IMR-90 (cell line): ENCODE results near the gene ITGA2. TPM values are rescaled to one million over a fixed set of nuclear protein-coding genes. Genes with fewer than 3 reads are reported as not detected.

ENCODE experiments used
- ATAC-seq: fragments of 200-7000 bp; cut with Tn5 transposase; 2 replicates; pipeline ENCODE4 v1.9.1; 2020; ENCODE audit warnings: low read depth, mild to moderate bottlenecking, moderate library complexity
- BruUV-seq: library from RNA; stranded (reverse); fragments of 400-500 nt; replicated peaks from 2 replicates; lab custom pipeline; 2021; lab: Mats Ljungman, UMichigan
- CTCF ChIA-PET: fragments of 300-600 bp; formaldehyde crosslinking; extraction: SDS; loops from one replicate; lab custom pipeline; 2021; ENCODE audit warnings: antibody characterized with exemption; lab: Yijun Ruan, JAX
- POLR2A ChIA-PET: fragments of 300-600 bp; sonication (Branson Sonifier 250); formaldehyde crosslinking; loops from one replicate; lab custom pipeline; 2022; ENCODE audit warnings: antibody characterized with exemption; ENCODE audit not compliant: unreplicated experiment; lab: Charles Lee
- DNase-seq: peaks from one replicate; pipeline ENCODE4 v3.0.0; 2013
- H2AFZ ChIP-seq: replicated peaks from 2 replicates; pipeline ENCODE3; 2013; ENCODE audit warnings: low read length, mild to moderate bottlenecking; ENCODE audit not compliant: poor library complexity
- H2AK5ac ChIP-seq: 2 replicates; pipeline ENCODE4 v1.6.1; 2013; ENCODE audit warnings: low read depth, low read length, inconsistent platforms
- H2AK9ac ChIP-seq: replicated peaks from 2 replicates; pipeline ENCODE3; 2013; ENCODE audit warnings: mild to moderate bottlenecking, low read depth, low read length, moderate library complexity; ENCODE audit not compliant: poor library complexity
- H2BK120ac ChIP-seq: 2 replicates; pipeline ENCODE4 v1.6.1; 2013; ENCODE audit warnings: low read depth, low read length, inconsistent platforms
- H2BK15ac ChIP-seq: 3 replicates; pipeline ENCODE4 v1.6.1; 2013; ENCODE audit warnings: low read depth, low read length, inconsistent platforms
- H2BK20ac ChIP-seq: 2 replicates; pipeline ENCODE4 v1.6.1; 2013; ENCODE audit warnings: low read depth, mild to moderate bottlenecking, inconsistent platforms, low read length, moderate library complexity
- H2BK5ac ChIP-seq: 2 replicates; pipeline ENCODE4 v1.6.1; 2013; ENCODE audit warnings: mild to moderate bottlenecking, low read depth, low read length, inconsistent platforms; ENCODE audit not compliant: poor library complexity, severe bottlenecking
- H3K14ac ChIP-seq: replicated peaks from 2 replicates; pipeline ENCODE4 v1.6.1; 2013; ENCODE audit warnings: low read depth, low read length, inconsistent platforms
- H3K18ac ChIP-seq: 2 replicates; pipeline ENCODE4 v1.6.1; 2013; ENCODE audit warnings: low read depth, low read length, control low read depth
- H3K23ac ChIP-seq: 2 replicates; pipeline ENCODE4 v1.6.1; 2013; ENCODE audit warnings: low read depth, low read length, inconsistent platforms
- H3K27ac ChIP-seq: 2 replicates; pipeline ENCODE4 v1.5.1; 2013; ENCODE audit warnings: mild to moderate bottlenecking, control low read depth, low read length; ENCODE audit not compliant: insufficient read depth
- H3K27me3 ChIP-seq: 2 replicates; pipeline ENCODE4 v1.6.1; 2013; ENCODE audit warnings: low read length; ENCODE audit not compliant: control insufficient read depth, insufficient read depth
- H3K36me3 ChIP-seq: 2 replicates; pipeline ENCODE4 v1.6.1; 2013; ENCODE audit warnings: low read length, mixed read lengths; ENCODE audit not compliant: control insufficient read depth, insufficient read depth
- H3K4ac ChIP-seq: 2 replicates; pipeline ENCODE4 v1.6.1; 2013; ENCODE audit warnings: low read depth, low read length, inconsistent platforms
- H3K4me1 ChIP-seq: 2 replicates; pipeline ENCODE4 v1.6.1; 2013; ENCODE audit warnings: low read length, mixed read lengths; ENCODE audit not compliant: control insufficient read depth, insufficient read depth
- H3K4me2 ChIP-seq: 2 replicates; pipeline ENCODE4 v1.6.1; 2013; ENCODE audit warnings: low read depth, mild to moderate bottlenecking, control low read depth, low read length, moderate library complexity
- H3K4me3 ChIP-seq: 2 replicates; pipeline ENCODE4 v1.5.1; 2013; ENCODE audit warnings: low read depth, mild to moderate bottlenecking, control low read depth, low read length, moderate library complexity; ENCODE audit not compliant: insufficient read depth
- H3K56ac ChIP-seq: 2 replicates; pipeline ENCODE4 v1.6.1; 2013; ENCODE audit warnings: low read length, inconsistent platforms; ENCODE audit not compliant: insufficient read depth; ENCODE audit errors: extremely low read depth
- H3K79me1 ChIP-seq, 2 experiments: 2 replicates each; pipeline ENCODE4 v1.6.1; 2013; ENCODE audit warnings: low read length in 2 of 2, inconsistent platforms in 1 of 2, low read depth in 1 of 2
- H3K9ac ChIP-seq: 2 replicates; pipeline ENCODE4 v1.6.1; 2013; ENCODE audit warnings: low read depth, low read length, control low read depth
- H3K9me1 ChIP-seq: 2 replicates; pipeline ENCODE4 v1.6.1; 2013; ENCODE audit warnings: low read length, inconsistent platforms; ENCODE audit not compliant: insufficient read depth
- H3K9me3 ChIP-seq: 2 replicates; pipeline ENCODE4 v1.6.1; 2013; ENCODE audit warnings: low read length; ENCODE audit not compliant: control insufficient read depth, insufficient read depth
- H4K20me1 ChIP-seq: 2 replicates; pipeline ENCODE4 v1.6.1; 2013; ENCODE audit warnings: low read length, inconsistent platforms; ENCODE audit not compliant: insufficient read depth
- H4K5ac ChIP-seq: 2 replicates; pipeline ENCODE4 v1.6.1; 2013; ENCODE audit warnings: mild to moderate bottlenecking, low read depth, low read length, control low read depth
- H4K8ac ChIP-seq, 2 experiments: 2 replicates each; pipeline ENCODE4 v1.6.1; 2013; ENCODE audit warnings: low read depth in 2 of 2, low read length in 2 of 2, control low read depth in 1 of 2, inconsistent platforms in 1 of 2
- H4K91ac ChIP-seq: 2 replicates; pipeline ENCODE4 v1.6.1; 2013; ENCODE audit warnings: low read depth, low read length, inconsistent platforms; ENCODE audit not compliant: insufficient read depth
- CEBPB ChIP-seq: IDR thresholded peaks from 2 replicates; pipeline ENCODE4 v1.6.1; 2012; ENCODE audit warnings: low read depth, low read length, improper control_type of control experiment
- RCOR1 ChIP-seq: IDR thresholded peaks from 2 replicates; pipeline ENCODE4 v1.6.1; 2012; ENCODE audit warnings: mild to moderate bottlenecking, low read length, improper control_type of control experiment; ENCODE audit not compliant: insufficient replicate concordance
- RFX5 ChIP-seq: IDR thresholded peaks from 2 replicates; pipeline ENCODE4 v1.8.0; 2012; ENCODE audit warnings: low read depth, mild to moderate bottlenecking, low read length, moderate library complexity
- WGBS, 2 experiments: methylation state at CpG; one replicate each; pipeline versions ENCODE4 v1.1.5 to v1.1.7; 2013; ENCODE audit warnings: missing lambda C conversion rate in 2 of 2; ENCODE audit not compliant: insufficient read length in 1 of 2; ENCODE audit errors: extremely low coverage in 2 of 2; 5-methylcytosine and 5-hydroxymethylcytosine counted together
- dilution Hi-C: fragments of 300-500 bp; cut with HindIII; formaldehyde crosslinking; loops from one replicate; pipeline ENCODE4 v1.14.3; 2018; ENCODE audit warnings: low sequenced_read_pairs; ENCODE audit not compliant: unreplicated experiment
- in situ Hi-C: fragments of 300-500 bp; cut with MboI; formaldehyde crosslinking; loops from 3 replicates; pipeline ENCODE4 v1.14.3; 2019; ENCODE audit warnings: low sequenced_read_pairs, inconsistent platforms, mixed read lengths
- intact Hi-C: fragments of 100-400 bp; cut with micrococcal nuclease; formaldehyde crosslinking; loops from 2 replicates; pipeline ENCODE4 v1.10.0; 2022
- polyA plus RNA-seq, 3 experiments: library from polyadenylated mRNA; depleted of rRNA; stranded (reverse); fragments of >200 nt; gene quantifications; 2 replicates each; pipeline ENCODE4 v1.2.3, GENCODE V29; 2012; ENCODE audit warnings: low replicate concordance in 1 of 3
- total RNA-seq: library from RNA; depleted of rRNA; stranded (reverse); fragments of >200 nt; gene quantifications from 2 replicates; pipeline ENCODE4 v1.2.3, GENCODE V29; 2012
- TF ChIP-seq, protein P1 (sequence below): fragments of 150-350 bp; IDR thresholded peaks from 2 replicates; pipeline ENCODE4 v1.6.1; 2016; ENCODE audit warnings: low read depth, mild to moderate bottlenecking, low read length, moderate library complexity, borderline replicate concordance
- TF ChIP-seq, protein P2 (sequence below): fragments of 150-350 bp; IDR thresholded peaks from 2 replicates; pipeline ENCODE4 v1.6.1; 2017; ENCODE audit warnings: mild to moderate bottlenecking, antibody characterized with exemption, low read length, low read depth

ITGA2 gene
- total and polyA plus RNA-seq, 2 of the 4 experiments (the other 2 are of a cell fraction): 23.3 to 93.4 TPM

GRCh38 chr5:52981507-52981906 is 7.6 kb upstream of the ITGA2 start:
- POLR2A ChIA-PET: no interaction called here
- no peak overlapping the region for H3K27ac ChIP-seq
- H3K27me3 ChIP-seq: no peaks in the 10 kb centered on the region
- H3K9ac ChIP-seq: no peak overlapping the region
- no CpG with 5 or more reads among the region's 4 CpGs for WGBS, 2 experiments
- no peak overlapping the region for H2AFZ ChIP-seq
- CTCF ChIA-PET: no interaction called here
- dilution Hi-C loops (no loop called here), in situ Hi-C loops (no loop called here), intact Hi-C loops (no loop called here)
- peaks cover 0 to 9% of the 10 kb centered on the region in 2 experiments; a peak in 1 of 4 replicates for H3K79me1 ChIP-seq
- H3K36me3 ChIP-seq: no peaks in the 10 kb centered on the region
- H4K91ac ChIP-seq: no peak overlapping the region
- no peak overlapping the region for H3K4me2 ChIP-seq
- DNase-seq: no peak
- H3K23ac ChIP-seq: no peak overlapping the region
- no peak overlapping the region for H3K4ac ChIP-seq
- H3K14ac ChIP-seq: no peak overlapping the region
- H2BK120ac ChIP-seq: no peak overlapping the region
- H3K4me3 ChIP-seq: no peak overlapping the region
- no peak overlapping the region for H4K5ac ChIP-seq
- ATAC-seq: no peak
- BruUV-seq: no TSS peak
- H2BK15ac ChIP-seq: no peak overlapping the region; the same call in 2 of the 3 replicates
- H2AK5ac ChIP-seq: no peak overlapping the region
- H2AK9ac ChIP-seq: no peak overlapping the region
- TF ChIP-seq RFX5 (no peak), RCOR1 (no peak), CEBPB (no peak)
- TF ChIP-seq, protein P1, sequence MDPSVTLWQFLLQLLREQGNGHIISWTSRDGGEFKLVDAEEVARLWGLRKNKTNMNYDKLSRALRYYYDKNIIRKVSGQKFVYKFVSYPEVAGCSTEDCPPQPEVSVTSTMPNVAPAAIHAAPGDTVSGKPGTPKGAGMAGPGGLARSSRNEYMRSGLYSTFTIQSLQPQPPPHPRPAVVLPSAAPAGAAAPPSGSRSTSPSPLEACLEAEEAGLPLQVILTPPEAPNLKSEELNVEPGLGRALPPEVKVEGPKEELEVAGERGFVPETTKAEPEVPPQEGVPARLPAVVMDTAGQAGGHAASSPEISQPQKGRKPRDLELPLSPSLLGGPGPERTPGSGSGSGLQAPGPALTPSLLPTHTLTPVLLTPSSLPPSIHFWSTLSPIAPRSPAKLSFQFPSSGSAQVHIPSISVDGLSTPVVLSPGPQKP: no peak
- TF ChIP-seq, protein P2, sequence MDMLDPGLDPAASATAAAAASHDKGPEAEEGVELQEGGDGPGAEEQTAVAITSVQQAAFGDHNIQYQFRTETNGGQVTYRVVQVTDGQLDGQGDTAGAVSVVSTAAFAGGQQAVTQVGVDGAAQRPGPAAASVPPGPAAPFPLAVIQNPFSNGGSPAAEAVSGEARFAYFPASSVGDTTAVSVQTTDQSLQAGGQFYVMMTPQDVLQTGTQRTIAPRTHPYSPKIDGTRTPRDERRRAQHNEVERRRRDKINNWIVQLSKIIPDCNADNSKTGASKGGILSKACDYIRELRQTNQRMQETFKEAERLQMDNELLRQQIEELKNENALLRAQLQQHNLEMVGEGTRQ: no peak
- H3K18ac ChIP-seq: no peak overlapping the region
- no peak overlapping the region for H4K8ac ChIP-seq
- peaks cover 8% of the 10 kb centered on the region; the same call in 1 of the 2 replicates for H3K9me3 ChIP-seq
- no peak overlapping the region for H3K56ac ChIP-seq
- H4K20me1 ChIP-seq: no peaks in the 10 kb centered on the region
- no peak overlapping the region for H2BK20ac ChIP-seq
- no peak overlapping the region for H2BK5ac ChIP-seq
- H3K4me1 ChIP-seq: peaks cover 5% of the 10 kb centered on the region; the same call in 1 of the 2 replicates
- H3K9me1 ChIP-seq: peaks cover 3% of the 10 kb centered on the region; the same call in 1 of the 2 replicates
